ENCODE measurements around the gene SLC8A3. TPM values are rescaled to one million over a fixed set of nuclear protein-coding genes. Genes with fewer than 3 reads are reported as not detected.
"Not testable (repeated sequence)": the region's sequence is repeated elsewhere in the genome, so short reads cannot be mapped to it uniquely, and the experiment has no call there.

Gene SLC8A3
- polyA plus RNA-seq (ENCODE audit: insufficient read length): 5.8 TPM

GRCh38 chr14:70188659-70189455 is at the start of gene SLC8A3:
Gene SLC8A3 (minus strand): TSS chr14:70188951. CDS start chr14:70168422, 20,529 bp downstream.
- DNase-seq: no peak

- DNase-seq: no peak
These were observed 49.0 kb upstream of the SLC8A3 start for GRCh38 chr14:70237710-70238109.

- no peak for DNase-seq
These were observed 45.6 kb upstream of the SLC8A3 start for GRCh38 chr14:70234066-70234950.

GRCh38 chr14:70231756-70232544 is 43.2 kb upstream of the SLC8A3 start:
- DNase-seq: not testable (repeated sequence)

- DNase-seq: not testable (repeated sequence)
These were observed 41.3 kb upstream of the SLC8A3 start for GRCh38 chr14:70229877-70230640.

- no peak for DNase-seq
These were observed 25.1 kb upstream of the SLC8A3 start for GRCh38 chr14:70213721-70214282.

GRCh38 chr14:70212752-70213151 is 24.0 kb upstream of the SLC8A3 start:
- DNase-seq: no peak

GRCh38 chr14:70208380-70208779 is 19.6 kb upstream of the SLC8A3 start:
- no peak for DNase-seq

- no peak for DNase-seq
These were observed 14.9 kb upstream of the SLC8A3 start for GRCh38 chr14:70203686-70204085.

- DNase-seq: no peak
These were observed 13.2 kb upstream of the SLC8A3 start for GRCh38 chr14:70201994-70202393.

GRCh38 chr14:70193396-70193795 is 4.6 kb upstream of the SLC8A3 start:
- DNase-seq: no peak

GRCh38 chr14:70192915-70193314 is 4.2 kb upstream of the SLC8A3 start:
- DNase-seq: no peak

- DNase-seq: no peak
These were observed 1.4 kb upstream of the SLC8A3 start for GRCh38 chr14:70190156-70190555.

- no peak for DNase-seq
These were observed 816 bp upstream of the SLC8A3 start for GRCh38 chr14:70189456-70190077.

- no peak for DNase-seq
These were observed 461 bp downstream of the SLC8A3 start for GRCh38 chr14:70188322-70188658.

- DNase-seq: no peak
These were observed 1.8 kb downstream of the SLC8A3 start for GRCh38 chr14:70186900-70187451.

- DNase-seq: no peak
These were observed 4.8 kb downstream of the SLC8A3 start for GRCh38 chr14:70183991-70184390.

GRCh38 chr14:70181276-70181675 is 7.5 kb downstream of the SLC8A3 start:
- no peak for DNase-seq

GRCh38 chr14:70180718-70181117 is 8.0 kb downstream of the SLC8A3 start:
- DNase-seq: no peak

- no peak for DNase-seq
These were observed 11.5 kb downstream of the SLC8A3 start for GRCh38 chr14:70177081-70177800.

All from hindlimb muscle (tissue), 1 donor.